Keratinocyte (primary cell): ENCODE data around the gene KRT5. TPM values are rescaled to one million over a fixed set of nuclear protein-coding genes. Genes with fewer than 3 reads are reported as not detected.

Experiments
- DNase-seq: peaks from one replicate; pipeline ENCODE4 v3.0.0-alpha.2; 2011; ENCODE audit warnings: low read depth, missing footprints, low spot score
- FAIRE-seq: peaks from 2 replicates; lab custom pipeline; 2011; peaks lifted over from hg19 to GRCh38; lab: Jason Lieb, UNC
- H2AFZ ChIP-seq: 2 replicates; pipeline ENCODE4 v1.6.0; 2012; ENCODE audit warnings: low read length, control low read depth, inconsistent platforms; ENCODE audit not compliant: control insufficient read depth
- H3K27ac ChIP-seq: 2 replicates; pipeline ENCODE4 v1.5.1; 2011; ENCODE audit warnings: low read length; ENCODE audit not compliant: control insufficient read depth, insufficient read depth
- H3K27me3 ChIP-seq: 3 replicates; pipeline ENCODE4 v1.6.0; 2011; ENCODE audit warnings: low read length; ENCODE audit not compliant: control insufficient read depth, insufficient read depth; ENCODE audit errors: extremely low read depth
- H3K36me3 ChIP-seq, 2 experiments: 2 replicates in 1 of 2; 3 replicates in 1 of 2; pipeline ENCODE4 v1.5.1; 2011; ENCODE audit warnings: low read length in 2 of 2, mild to moderate bottlenecking in 1 of 2; ENCODE audit not compliant: control insufficient read depth in 2 of 2, insufficient read depth in 2 of 2; ENCODE audit errors: extremely low read depth in 1 of 2
- H3K4me1 ChIP-seq: 3 replicates; pipeline ENCODE4 v1.5.1; 2011; ENCODE audit warnings: low read length; ENCODE audit not compliant: control insufficient read depth, insufficient read depth; ENCODE audit errors: extremely low read depth
- H3K4me2 ChIP-seq: 3 replicates; pipeline ENCODE4 v1.6.0; 2011; ENCODE audit warnings: low read depth, low read length; ENCODE audit not compliant: control insufficient read depth, insufficient read depth; ENCODE audit errors: extremely low read depth
- H3K4me3 ChIP-seq, 3 experiments: fragments of 200-600 bp in 1 of 3; sonication (generic) in 1 of 3; 2 replicates in 2 of 3; 3 replicates in 1 of 3; pipeline ENCODE4 v1.5.1; 2011 to 2016; ENCODE audit warnings: low read length in 3 of 3, mild to moderate bottlenecking in 3 of 3, control low read depth in 2 of 3, inconsistent platforms in 1 of 3, low read depth in 1 of 3, mixed read lengths in 1 of 3, mixed run types in 1 of 3, moderate library complexity in 1 of 3; ENCODE audit not compliant: control insufficient read depth in 2 of 3, insufficient read depth in 2 of 3; ENCODE audit errors: extremely low read depth in 1 of 3
- H3K79me2 ChIP-seq: 2 replicates; pipeline ENCODE4 v1.6.0; 2012; ENCODE audit warnings: low read length; ENCODE audit not compliant: control insufficient read depth, insufficient read depth
- H3K9ac ChIP-seq: 3 replicates; pipeline ENCODE4 v1.6.0; 2011; ENCODE audit warnings: low read length; ENCODE audit not compliant: control insufficient read depth, insufficient read depth; ENCODE audit errors: extremely low read depth
- H3K9me1 ChIP-seq: 3 replicates; pipeline ENCODE4 v1.6.0; 2011; ENCODE audit warnings: low read length; ENCODE audit not compliant: control insufficient read depth, insufficient read depth; ENCODE audit errors: extremely low read depth
- H3K9me3 ChIP-seq: 2 replicates; pipeline ENCODE4 v1.5.1; 2012; ENCODE audit warnings: low read depth, low read length; ENCODE audit not compliant: control insufficient read depth
- H4K20me1 ChIP-seq: 3 replicates; pipeline ENCODE4 v1.6.0; 2011; ENCODE audit warnings: low read length; ENCODE audit not compliant: control insufficient read depth, insufficient read depth; ENCODE audit errors: extremely low read depth
- CTCF ChIP-seq, 3 experiments: IDR thresholded peaks in 1 of 3; conservative IDR thresholded peaks in 1 of 3; optimal IDR thresholded peaks in 1 of 3; 2 replicates in 2 of 3; 3 replicates in 1 of 3; pipeline versions ENCODE3 to v1.5.1; 2011; ENCODE audit warnings: low read length in 3 of 3, mild to moderate bottlenecking in 3 of 3, moderate library complexity in 2 of 3, control low read depth in 1 of 3, inconsistent platforms in 1 of 3; ENCODE audit not compliant: insufficient read depth in 2 of 3; ENCODE audit errors: extremely low read depth in 1 of 3
- EZH2 ChIP-seq: IDR thresholded peaks from one replicate; pipeline ENCODE4 v1.6.1; 2012; ENCODE audit warnings: inconsistent platforms, mild to moderate bottlenecking, low read length, moderate library complexity
- dilution Hi-C: fragments of 300-500 bp; cut with MboI; formaldehyde crosslinking; loops from one replicate; pipeline ENCODE4 v1.7.0; 2020; ENCODE audit warnings: low sequenced_read_pairs; ENCODE audit not compliant: extremely low pct_ligation_motif_present
- polyA plus RNA-seq, 5 experiments: library from polyadenylated mRNA; depleted of rRNA in 3 of 5; stranded (reverse) in 3 of 5; stranded (forward) in 1 of 5; unstranded in 1 of 5; fragments of >200 nt; gene quantifications; 1 replicate in 1 of 5; 2 replicates in 3 of 5; 3 replicates in 1 of 5; pipeline versions ENCODE4 v1.2.1 to v1.2.3, GENCODE V29; 2011 to 2012; ENCODE audit warnings: missing spikeins in 2 of 5, low read depth in 1 of 5, low replicate concordance in 1 of 5

Gene KRT5
- polyA plus RNA-seq, 1 donor (not counting 4 experiments of a cell fraction or from before 2014, with no cell fraction given) = 15,814 TPM

DNA sequence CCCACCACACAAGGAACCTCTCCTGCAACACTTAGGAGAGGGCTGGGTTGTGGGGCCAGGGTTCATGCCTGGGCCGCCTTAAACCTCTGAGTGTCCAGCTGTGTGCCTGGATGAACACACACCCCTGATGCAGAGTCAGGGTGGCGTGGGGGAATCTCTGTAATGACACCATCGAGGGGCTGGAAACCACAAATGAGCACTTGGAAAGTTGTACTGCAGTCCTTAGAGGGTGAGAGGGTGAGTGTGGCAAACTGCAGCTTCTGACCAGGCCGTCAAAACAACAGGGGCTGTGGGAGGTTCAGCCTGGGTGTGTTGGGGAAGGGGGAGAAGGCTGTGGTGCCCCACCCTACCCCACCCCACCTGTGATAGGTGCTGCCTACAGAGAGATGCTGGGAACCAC lies 12.4 kb upstream of the KRT5 start:
- H2AFZ ChIP-seq = no peak overlapping the region
- H3K9ac ChIP-seq = no peak overlapping the region
- H3K27ac ChIP-seq = no peak overlapping the region
- DNase-seq = no peak
- dilution Hi-C loops = no loop called here
- H3K4me1 ChIP-seq = peaks cover 5% of the 10 kb centered on the region
- no peaks in the 10 kb centered on the region for H3K36me3 ChIP-seq
- H3K9me3 ChIP-seq = no peaks in the 10 kb centered on the region
- H3K4me2 ChIP-seq = no peak overlapping the region
- FAIRE-seq = no peak
- H3K4me3 ChIP-seq = no peak overlapping the region
- H3K9me1 ChIP-seq = no peaks in the 10 kb centered on the region
- H3K79me2 ChIP-seq = no peaks in the 10 kb centered on the region
- no peak for TF ChIP-seq EZH2
- no peak for TF ChIP-seq CTCF (optimal IDR thresholded peaks at IDR 0.05 in 1 of 3, IDR thresholded peaks at IDR 0.05 in 1 of 3, conservative IDR thresholded peaks at IDR 0.05 in 1 of 3; ENCODE audit: extremely low read depth in 1 of 3, insufficient read depth in 2 of 3, low read length in 3 of 3)
- no peaks in the 10 kb centered on the region for H3K27me3 ChIP-seq
- H4K20me1 ChIP-seq = no peaks in the 10 kb centered on the region

GRCh38 chr12:52531566-52532300 lies 11.5 kb upstream of the KRT5 start:
- Histone ChIP-seq H3K27me3 (no peaks in the 10 kb centered on the region), H3K27ac (no peak overlapping the region), H3K9me3 (no peaks in the 10 kb centered on the region), H3K9me1 (no peaks in the 10 kb centered on the region), H3K4me1 (peaks cover 2% of the 10 kb centered on the region), H2AFZ (no peak overlapping the region), H3K4me2 (no peak overlapping the region), H3K36me3 (no peaks in the 10 kb centered on the region), H4K20me1 (no peaks in the 10 kb centered on the region), H3K79me2 (no peaks in the 10 kb centered on the region), H3K9ac (no peak overlapping the region), H3K4me3 (no peak overlapping the region)
- dilution Hi-C loops = no loop called here
- DNase-seq = no peak
- no peak for FAIRE-seq
- TF ChIP-seq CTCF (optimal IDR thresholded peaks at IDR 0.05 in 1 of 3, IDR thresholded peaks at IDR 0.05 in 1 of 3, conservative IDR thresholded peaks at IDR 0.05 in 1 of 3; ENCODE audit: extremely low read depth in 1 of 3, insufficient read depth in 2 of 3, low read length in 3 of 3) (no peak), EZH2 (no peak)
